WI38 (cell line): ENCODE results near the gene PGLYRP2.
"Not testable (repeated sequence)": the region's sequence is repeated elsewhere in the genome, so short reads cannot be mapped to it uniquely, and the experiment has no call there.

Experiments
- H3K4me3 ChIP-seq: 2 replicates; pipeline ENCODE4 v1.5.1; 2011; ENCODE audit warnings: low read depth, mild to moderate bottlenecking, control low read depth, low read length
- CTCF ChIP-seq: IDR thresholded peaks from 2 replicates; pipeline ENCODE4 v1.5.1; 2012; ENCODE audit warnings: low read depth, mild to moderate bottlenecking, control low read depth, low read length

Gene PGLYRP2

GRCh38 chr19:15501596-15501995 lies 22.3 kb upstream of the PGLYRP2 start:
- no peak for TF ChIP-seq CTCF
- H3K4me3 ChIP-seq: no peak overlapping the region

DNA sequence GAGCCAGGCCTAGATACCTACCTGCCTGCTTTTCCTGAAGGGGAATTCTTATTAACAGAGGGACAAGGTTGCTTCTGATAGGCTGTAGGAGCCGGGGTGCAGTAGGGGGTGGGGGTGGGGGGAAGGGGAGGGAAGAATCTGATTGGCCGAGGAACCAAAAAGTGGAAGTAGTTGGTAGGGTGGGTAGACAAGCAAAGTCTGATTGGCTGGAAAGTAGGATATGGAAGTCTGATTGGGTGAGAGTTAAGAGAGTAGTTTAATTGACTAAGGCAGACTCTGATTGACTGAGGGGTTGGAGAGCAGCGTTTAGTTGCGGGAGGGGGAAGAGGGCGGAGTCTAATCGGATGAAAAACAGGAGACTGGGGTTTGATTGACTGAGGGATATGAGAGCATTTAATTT lies 19.6 kb upstream of the PGLYRP2 start:
- no peak for TF ChIP-seq CTCF
- H3K4me3 ChIP-seq: no peak overlapping the region

- H3K4me3 ChIP-seq: no peak overlapping the region
- no peak for TF ChIP-seq CTCF
Measured at GRCh38 chr19:15498156-15498858, 19.0 kb upstream of the PGLYRP2 start.

DNA sequence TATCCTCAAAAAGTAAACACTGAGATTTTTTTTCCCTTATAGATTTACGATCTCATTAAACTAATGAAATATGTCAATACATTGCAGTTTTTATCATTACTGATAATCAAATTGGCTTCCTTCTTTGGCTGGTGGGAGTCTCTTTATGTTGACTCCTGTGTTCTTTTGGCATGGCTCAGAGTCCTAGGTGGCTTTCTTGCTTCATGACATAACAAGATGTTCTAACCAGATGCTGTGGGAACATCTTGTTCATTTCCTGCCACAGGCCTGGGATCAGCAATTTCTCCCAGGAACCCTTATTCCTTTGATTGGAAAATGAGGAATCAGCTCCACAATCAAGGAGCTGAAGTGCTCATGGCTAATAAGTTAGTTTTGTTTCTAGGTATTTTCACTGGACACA lies 15.8 kb upstream of the PGLYRP2 start:
- H3K4me3 ChIP-seq: no peak overlapping the region

DNA sequence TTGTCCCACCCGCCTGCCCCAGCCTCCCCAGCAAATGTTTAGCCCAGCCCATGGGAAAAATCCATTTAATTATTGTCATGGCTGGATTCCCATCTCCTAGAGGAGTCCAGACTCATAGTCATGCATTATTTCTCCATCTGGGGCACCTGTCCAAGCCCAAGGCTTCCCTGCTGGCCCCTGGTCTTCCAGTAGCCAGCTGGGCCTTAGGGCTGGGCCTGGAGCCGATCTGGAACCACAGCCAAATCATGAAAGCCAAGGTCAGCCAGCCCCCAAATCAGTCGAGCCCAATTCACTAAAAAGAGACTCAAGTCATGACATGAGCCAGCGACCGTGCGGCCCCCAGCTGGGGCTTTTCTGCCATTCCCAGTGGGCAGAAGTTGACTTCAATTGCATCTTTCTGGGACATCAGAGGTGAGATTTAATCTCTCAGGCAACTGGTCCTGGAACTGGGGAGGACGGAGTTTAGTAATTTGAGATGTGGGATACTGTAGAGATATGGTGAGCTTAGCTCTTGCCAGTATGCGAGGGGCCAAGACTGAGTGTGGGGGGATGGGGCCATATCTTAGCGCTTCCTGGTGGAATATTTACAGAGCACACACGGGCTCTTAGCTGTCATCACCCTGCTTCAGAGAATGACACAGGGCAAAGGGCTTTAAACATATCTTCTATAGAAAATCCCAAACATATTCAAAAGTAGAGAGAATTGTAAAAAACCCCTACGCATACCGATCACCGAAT lies 9.4 kb upstream of the PGLYRP2 start:
- no peak for TF ChIP-seq CTCF
- H3K4me3 ChIP-seq: no peak overlapping the region

More for the DNA sequence above, 15.8 kb upstream of the PGLYRP2 start:
- TF ChIP-seq CTCF: no peak

DNA sequence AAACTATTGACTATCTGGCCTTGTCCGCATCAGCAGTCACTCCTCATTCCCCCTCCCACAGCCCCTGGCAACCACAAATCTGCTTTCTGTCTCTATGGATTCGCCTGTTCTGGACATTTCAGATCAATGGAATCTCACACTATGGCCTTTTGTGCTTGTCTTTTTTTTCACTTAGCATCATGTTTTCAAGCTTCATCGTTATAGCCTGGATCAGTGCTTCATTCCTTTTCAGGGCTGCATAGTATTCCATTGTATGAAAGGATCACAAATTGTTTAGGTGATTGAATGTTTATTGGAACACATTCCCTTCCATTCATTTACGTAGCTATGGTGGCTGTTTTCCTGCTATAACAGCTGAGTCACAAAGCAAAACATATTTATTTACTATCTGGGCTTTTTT lies 7.7 kb upstream of the PGLYRP2 start:
- no peak overlapping the region for H3K4me3 ChIP-seq
- TF ChIP-seq CTCF: no peak

DNA sequence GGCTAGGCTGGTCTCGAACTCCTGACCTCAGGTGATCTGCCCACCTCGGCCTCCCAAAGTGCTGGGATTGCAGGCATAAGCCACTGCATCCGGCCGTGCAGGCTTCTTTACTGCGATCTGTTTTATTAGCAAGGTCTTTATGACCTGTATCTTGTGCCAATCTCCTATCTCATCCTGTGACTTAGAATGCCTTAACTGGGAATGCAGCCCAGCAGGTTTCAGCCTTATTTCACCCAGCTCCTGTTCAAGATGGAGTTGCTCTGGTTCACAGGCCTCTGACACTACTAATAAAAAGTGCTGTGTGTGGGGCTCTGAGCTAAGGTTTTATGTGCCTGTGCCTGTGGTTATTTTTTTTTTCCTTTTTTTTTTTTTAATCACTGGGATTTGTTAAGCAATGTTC lies 6.5 kb upstream of the PGLYRP2 start:
- H3K4me3 ChIP-seq: not testable (repeated sequence)

- not testable (repeated sequence) for H3K4me3 ChIP-seq
Measured at GRCh38 chr19:15480996-15481395, 1.7 kb upstream of the PGLYRP2 start.
